Metanephros (tissue), 1 donor: ENCODE data around the gene TMEM212. TPM values are rescaled to one million over a fixed set of nuclear protein-coding genes. Genes with fewer than 3 reads are reported as not detected.

Experiments
- total RNA-seq: library from RNA; depleted of rRNA; stranded (reverse); fragments of >200 nt; gene quantifications from one replicate; pipeline ENCODE4 v1.2.3, GENCODE V29; 2014

TMEM212 gene
- not detected for total RNA-seq

DNA sequence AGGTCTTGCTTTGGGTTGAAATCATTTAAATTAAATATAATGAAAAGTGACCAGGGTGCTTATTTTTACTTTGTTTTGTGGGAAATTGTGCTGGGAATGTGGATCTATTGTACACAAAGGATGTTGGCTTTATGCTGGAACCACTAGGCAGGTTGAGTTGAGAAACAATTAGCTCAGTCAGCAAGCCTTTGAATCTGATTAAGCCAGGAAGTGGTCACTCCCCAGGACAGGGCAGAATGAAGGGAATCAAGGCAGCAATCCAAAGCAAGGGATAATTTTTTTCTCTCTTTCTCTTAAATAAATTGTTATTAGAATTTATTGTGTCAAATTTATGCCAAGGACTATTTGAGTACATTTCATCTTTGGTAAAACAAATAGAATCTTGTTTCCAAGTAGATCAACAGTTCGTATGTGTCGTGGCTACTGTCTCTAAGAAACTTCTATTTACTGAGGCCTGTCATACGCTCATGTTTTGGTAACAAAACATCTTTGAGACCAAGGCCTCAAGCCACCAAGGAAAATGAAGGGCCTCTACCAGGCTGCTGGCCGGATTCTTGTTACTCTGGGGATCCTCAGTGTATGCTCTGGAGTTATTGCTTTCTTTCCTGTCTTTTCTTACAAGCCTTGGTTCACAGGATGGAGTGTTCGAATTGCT is at the start of gene TMEM212:
TSS of gene TMEM212 (plus strand) at position 486 of the 655 bp plus-strand sequence. CDS start at position 521, 35 bp downstream.

GRCh38 chr3:171809861-171810628 is 33.1 kb upstream of the TMEM212 start, which contains the start of gene PLD1:
Gene PLD1, minus strand, starts transcription at chr3:171810483. Its CDS starts 72,432 bp downstream, at chr3:171738051.

Other genes starting within 250 kb of the TMEM212 start
- gene PLD1, start 32.9 kb upstream of the TMEM212 start, total RNA-seq = 29.8 TPM
- gene FNDC3B, start 196.2 kb downstream of the TMEM212 start, total RNA-seq = 110 TPM